Liver (tissue), 9 donors: ENCODE measurements around the gene SCN9A. TPM values are rescaled to one million over a fixed set of nuclear protein-coding genes. Genes with fewer than 3 reads are reported as not detected.
A peak's percentile ranks its signal among the peaks of the same experiment; 100 is the strongest.

Source experiments
- DNase-seq: peaks from one replicate; pipeline ENCODE4 v3.0.0-alpha.2; 2017; ENCODE audit warnings: low spot score
- H3K27ac ChIP-seq, 2 donors: one replicate each; pipeline ENCODE4 v1.7.0; 2013; ENCODE audit warnings: inconsistent platforms in 2 of 2, low read length in 2 of 2, control low read depth in 1 of 2, low read depth in 1 of 2, mild to moderate bottlenecking in 1 of 2
- H3K27me3 ChIP-seq, 4 donors: one replicate each; pipeline versions ENCODE4 v1.6.1 to v1.7.0; 2013; ENCODE audit warnings: low read length in 3 of 4, inconsistent platforms in 1 of 4, mild to moderate bottlenecking in 1 of 4, moderate library complexity in 1 of 4; ENCODE audit not compliant: control insufficient read depth in 4 of 4, insufficient read depth in 4 of 4
- H3K36me3 ChIP-seq, 4 donors: one replicate each; pipeline versions ENCODE4 v1.6.1 to v1.7.0; 2013; ENCODE audit warnings: low read length in 3 of 4, mild to moderate bottlenecking in 3 of 4, low read depth in 1 of 4, moderate library complexity in 1 of 4; ENCODE audit not compliant: control insufficient read depth in 4 of 4, insufficient read depth in 3 of 4
- H3K4me1 ChIP-seq, 4 donors: one replicate each; pipeline versions ENCODE4 v1.6.1 to v1.7.0; 2013; ENCODE audit warnings: low read length in 3 of 4, mild to moderate bottlenecking in 3 of 4, moderate library complexity in 1 of 4; ENCODE audit not compliant: control insufficient read depth in 4 of 4, insufficient read depth in 4 of 4
- H3K4me3 ChIP-seq, 3 donors: one replicate each; pipeline versions ENCODE4 v1.6.1 to v1.7.0; 2013; ENCODE audit warnings: low read length in 3 of 3, control low read depth in 1 of 3, low read depth in 1 of 3, mild to moderate bottlenecking in 1 of 3
- H3K9ac ChIP-seq, 2 donors: one replicate each; pipeline ENCODE4 v1.7.0; 2013; ENCODE audit warnings: low read length in 2 of 2, mild to moderate bottlenecking in 2 of 2, moderate library complexity in 2 of 2, control low read depth in 1 of 2, low read depth in 1 of 2
- H3K9me3 ChIP-seq, 4 donors: one replicate each; pipeline versions ENCODE4 v1.6.1 to v1.7.0; 2013; ENCODE audit warnings: low read length in 3 of 4; ENCODE audit not compliant: control insufficient read depth in 4 of 4
- ATF3 ChIP-seq: IDR thresholded peaks from 2 replicates; pipeline ENCODE4 v1.6.1; 2016; ENCODE audit warnings: antibody characterized with exemption
- CTCF ChIP-seq: fragments of 150-350 bp; IDR thresholded peaks from 2 replicates; pipeline ENCODE4 v1.5.1; 2017; ENCODE audit warnings: improper control_type of control experiment, low read depth, low read length; ENCODE audit not compliant: missing input control
- EGR1 ChIP-seq, 2 donors: IDR thresholded peaks; 2 replicates each; pipeline ENCODE4 v1.6.1; 2016 to 2018; ENCODE audit warnings: antibody characterized with exemption in 2 of 2, low read depth in 2 of 2
- FOXA1 ChIP-seq: IDR thresholded peaks from 2 replicates; pipeline ENCODE4 v1.6.1; 2016; ENCODE audit warnings: antibody characterized with exemption
- FOXA2 ChIP-seq: IDR thresholded peaks from 2 replicates; pipeline ENCODE4 v1.6.1; 2016; ENCODE audit warnings: antibody characterized with exemption
- GABPA ChIP-seq, 2 donors: IDR thresholded peaks in 1 of 2; conservative IDR thresholded peaks in 1 of 2; 2 replicates each; pipeline ENCODE4 v1.6.1; 2016; ENCODE audit warnings: antibody characterized with exemption in 2 of 2, mild to moderate bottlenecking in 1 of 2, moderate library complexity in 1 of 2
- HNF4A ChIP-seq, 2 donors: conservative IDR thresholded peaks; 2 replicates each; pipeline ENCODE4 v1.6.1; 2016; ENCODE audit warnings: antibody characterized with exemption in 2 of 2, mild to moderate bottlenecking in 2 of 2
- HNF4G ChIP-seq: IDR thresholded peaks from 2 replicates; pipeline ENCODE4 v1.6.1; 2016; ENCODE audit warnings: antibody characterized with exemption
- JUND ChIP-seq, 2 donors: IDR thresholded peaks; 2 replicates each; pipeline ENCODE4 v1.6.1; 2016; ENCODE audit warnings: antibody characterized with exemption in 2 of 2
- MAX ChIP-seq: IDR thresholded peaks from 2 replicates; pipeline ENCODE4 v1.6.1; 2016; ENCODE audit warnings: antibody characterized with exemption
- NR2F2 ChIP-seq: IDR thresholded peaks from 2 replicates; pipeline ENCODE4 v1.6.1; 2016; ENCODE audit warnings: antibody characterized with exemption
- RAD21 ChIP-seq, 2 donors: IDR thresholded peaks; 2 replicates each; pipeline ENCODE4 v1.6.1; 2016; ENCODE audit warnings: antibody characterized with exemption in 2 of 2, mild to moderate bottlenecking in 2 of 2
- REST ChIP-seq: IDR thresholded peaks from 2 replicates; pipeline ENCODE4 v1.6.1; 2016; ENCODE audit warnings: antibody characterized with exemption, mild to moderate bottlenecking
- RXRA ChIP-seq, 2 donors: IDR thresholded peaks; 2 replicates each; pipeline ENCODE4 v1.6.1; 2017 to 2018; ENCODE audit warnings: antibody characterized with exemption in 2 of 2, mild to moderate bottlenecking in 1 of 2
- SP1 ChIP-seq: IDR thresholded peaks from 2 replicates; pipeline ENCODE4 v1.6.1; 2018; ENCODE audit warnings: antibody characterized with exemption, mild to moderate bottlenecking
- TAF1 ChIP-seq: conservative IDR thresholded peaks from 2 replicates; pipeline ENCODE4 v1.6.1; 2016; ENCODE audit warnings: antibody characterized with exemption, mild to moderate bottlenecking
- YY1 ChIP-seq: IDR thresholded peaks from 2 replicates; pipeline ENCODE4 v1.6.1; 2016; ENCODE audit warnings: antibody characterized with exemption, mild to moderate bottlenecking
- ZBTB33 ChIP-seq: IDR thresholded peaks from 2 replicates; pipeline ENCODE4 v1.6.1; 2016; ENCODE audit warnings: antibody characterized with exemption
- WGBS: extraction: QIAGEN DNeasy Blood & Tissue Kit; methylation state at CpG from one replicate; pipeline ENCODE4 v1.1.7; 2013; 5-methylcytosine and 5-hydroxymethylcytosine counted together
- polyA plus RNA-seq, 2 donors: library from polyadenylated mRNA; stranded (reverse) in 1 of 2; unstranded in 1 of 2; fragments of 200-250 nt in 1 of 2; fragments of >200 nt in 1 of 2; fragmentation: Nextera tagmentation in 1 of 2; extraction: Ambion mirVana in 1 of 2; gene quantifications; one replicate each; pipeline versions ENCODE4 v1.2.1 to v1.2.3, GENCODE V29; 2013 to 2015
- total RNA-seq, 2 donors: library from RNA; depleted of rRNA; stranded (reverse); fragments of >200 nt; gene quantifications; one replicate each; pipeline ENCODE4 v1.2.3, GENCODE V29; 2014
- donor health status: healthy.
- donor health status: healthy.
- donor health status: healthy.
- donor health status: healthy.
- donor health status: healthy.

Gene SCN9A
- total and polyA plus RNA-seq, 4 donors = 1.2 to 10.1 (median 9.2) TPM

GRCh38 chr2:166233244-166233643 is 142.5 kb downstream of the SCN9A start:
- Histone ChIP-seq H3K9me3 (no peaks in the 10 kb centered on the region), H3K36me3 (no peaks in the 10 kb centered on the region), H3K27me3 (no peaks in the 10 kb centered on the region), H3K9ac (peak overlapping the region in 1 of 2 donors; percentile 13), H3K4me3 (no peak overlapping the region), H3K27ac (no peak overlapping the region), H3K4me1 (peaks cover 6 to 22% (median 9%) of the 10 kb centered on the region in 4 donors)
- WGBS = 93% methylated on average over 2 of the region's 2 CpGs
- TF ChIP-seq EGR1 (IDR thresholded peaks at IDR 0.05; ENCODE audit: low read depth in 2 of 2) (no peak), MAX (no peak), SP1 (no peak), RAD21 (IDR thresholded peaks at IDR 0.05) (no peak), HNF4G (no peak), REST (no peak), YY1 (no peak), FOXA2 (no peak), GABPA (IDR thresholded peaks at IDR 0.05 in 1 of 2, conservative IDR thresholded peaks at IDR 0.05 in 1 of 2) (no peak), CTCF (no peak), RXRA (IDR thresholded peaks at IDR 0.05) (no peak), FOXA1 (no peak), ZBTB33 (no peak), TAF1 (no peak), ATF3 (no peak), JUND (IDR thresholded peaks at IDR 0.05) (no peak), HNF4A (conservative IDR thresholded peaks at IDR 0.05) (no peak)
- no peak for DNase-seq

GRCh38 chr2:166230724-166231070 is 145.0 kb downstream of the SCN9A start:
- Histone ChIP-seq H3K9me3 (no peaks in the 10 kb centered on the region), H3K9ac (no peak overlapping the region), H3K36me3 (no peaks in the 10 kb centered on the region), H3K27ac (peak overlapping the region; percentile 90 to 97), H3K27me3 (no peaks in the 10 kb centered on the region), H3K4me3 (no peak overlapping the region), H3K4me1 (peaks cover 6 to 22% (median 9%) of the 10 kb centered on the region in 4 donors)
- no peak for TF ChIP-seq FOXA2
- TF ChIP-seq RAD21 (IDR thresholded peaks at IDR 0.05) = no peak
- no peak for TF ChIP-seq SP1
- no peak for TF ChIP-seq FOXA1
- no peak for TF ChIP-seq GABPA (IDR thresholded peaks at IDR 0.05 in 1 of 2, conservative IDR thresholded peaks at IDR 0.05 in 1 of 2)
- TF ChIP-seq HNF4G = no peak
- TF ChIP-seq YY1 = no peak
- TF ChIP-seq NR2F2 = no peak
- WGBS = 49% methylated on average over 2 of the region's 2 CpGs
- no peak for DNase-seq
